Measurements from ENCODE around the gene NQO2. TPM values are rescaled to one million over a fixed set of nuclear protein-coding genes. Genes with fewer than 3 reads are reported as not detected.

The NQO2 gene
- polyA plus RNA-seq, 1 of the 3 experiments (the other 2 are of a cell fraction) = 19.2 TPM

GRCh38 chr6:2976060-2976459 is 23.6 kb upstream of the NQO2 start (continued):
- TF ChIP-seq ZBTB33 (IDR thresholded peaks at IDR 0.05; ENCODE audit: borderline replicate concordance, low read depth) = no peak
- TF ChIP-seq YY1 (IDR thresholded peaks at IDR 0.05; ENCODE audit: low read depth) = no peak
- TF ChIP-seq EP300 (IDR thresholded peaks at IDR 0.05; ENCODE audit: borderline replicate concordance in 1 of 2, low read depth in 1 of 2, low read length in 1 of 2) = no peak

GRCh38 chr6:2976571-2977085 is 23.1 kb upstream of the NQO2 start:
- Histone ChIP-seq H3K27ac (ENCODE audit: low read depth in 2 of 2, low read length in 1 of 2) (peak overlapping the region in 1 of 2 experiments; percentile 86; a peak in 3 of 4 replicates), H3F3A (replicated peaks; ENCODE audit: insufficient read depth) (peaks cover 19% of the 10 kb centered on the region), H3K4me1 (ENCODE audit: control insufficient read depth in 1 of 2, insufficient read depth in 2 of 2, low read depth in 1 of 2, low read length in 1 of 2) (peaks cover 4 to 14% of the 10 kb centered on the region in 2 experiments; a peak in 2 of 4 replicates), H2AFZ (ENCODE audit: low read depth) (peak overlapping the region; percentile 72), H3K9me3 (no peaks in the 10 kb centered on the region), H3K4me2 (peak overlapping the region; percentile 59), H3K27me3 (ENCODE audit: insufficient read depth) (no peaks in the 10 kb centered on the region), H3K36me3 (replicated peaks in 1 of 2; ENCODE audit: control insufficient read depth in 1 of 2, insufficient read depth in 2 of 2, low read length in 1 of 2) (no peaks in the 10 kb centered on the region), H3K9me2 (no peaks in the 10 kb centered on the region), H3K79me2 (ENCODE audit: insufficient read depth) (peaks cover 7% of the 10 kb centered on the region), H3K9ac (peak overlapping the region; percentile 67), H3K4me3 (ENCODE audit: low read depth in 2 of 2, low read length in 1 of 2) (peak overlapping the region in 1 of 2 experiments; percentile 22; a peak in 1 of 4 replicates), H4K20me1 (ENCODE audit: insufficient read depth) (no peaks in the 10 kb centered on the region)
- TF ChIP-seq TCF12 (IDR thresholded peaks at IDR 0.05) (peak; percentile 90), MEF2A (IDR thresholded peaks at IDR 0.05; ENCODE audit: borderline replicate concordance, low read depth) (no peak), FOSL2 (IDR thresholded peaks at IDR 0.05; ENCODE audit: borderline replicate concordance, low read depth) (peak; percentile 78), TEAD4 (IDR thresholded peaks at IDR 0.05; ENCODE audit: borderline replicate concordance, insufficient read depth) (0 out of 2 replicates have a peak, but pooled peaks have one; percentile 29), PBX3 (IDR thresholded peaks at IDR 0.05) (peak; percentile 22; the same call in 1 of the 2 replicates), CTCF (IDR thresholded peaks at IDR 0.05) (no peak), EZH2phosphoT487 (IDR thresholded peaks at IDR 0.05; ENCODE audit: borderline replicate concordance, low read depth) (no peak), TAF1 (IDR thresholded peaks at IDR 0.05; ENCODE audit: borderline replicate concordance, low read depth, low read length) (no peak), SMC3 (IDR thresholded peaks at IDR 0.05; ENCODE audit: low read depth, low read length) (no peak), USF2 (IDR thresholded peaks at IDR 0.05; ENCODE audit: borderline replicate concordance, low read depth, low read length) (no peak), JUND (IDR thresholded peaks at IDR 0.05) (peak; percentile 74), YY1 (IDR thresholded peaks at IDR 0.05; ENCODE audit: low read depth) (no peak), FOXM1 (IDR thresholded peaks at IDR 0.05; ENCODE audit: low read depth) (no peak), GABPA (IDR thresholded peaks at IDR 0.05; ENCODE audit: low read depth) (no peak), EP300 (IDR thresholded peaks at IDR 0.05; ENCODE audit: borderline replicate concordance in 1 of 2, low read depth in 1 of 2, low read length in 1 of 2) (peak in 1 of 2 experiments; percentile 23; a peak in 1 of 4 replicates)
- TF ChIP-seq, protein P1, sequence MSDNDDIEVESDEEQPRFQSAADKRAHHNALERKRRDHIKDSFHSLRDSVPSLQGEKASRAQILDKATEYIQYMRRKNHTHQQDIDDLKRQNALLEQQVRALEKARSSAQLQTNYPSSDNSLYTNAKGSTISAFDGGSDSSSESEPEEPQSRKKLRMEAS (IDR thresholded peaks at IDR 0.05; ENCODE audit: low read depth) = peak; percentile 70
- CTCF ChIA-PET = interaction anchor here (3.7 kb wide), 1 partner anchor 24 kb away, joined by 27 read pairs; no protein-coding TSS in a partner anchor
- 15% methylated on average over 7 of the region's 7 CpGs for WGBS (ENCODE audit: low lambda C conversion rate)
- POLR2A ChIA-PET = no interaction called here
- no peak for DNase-seq
